Transverse colon (tissue), 4 donors: ENCODE measurements around the gene TMEM9. TPM values are rescaled to one million over a fixed set of nuclear protein-coding genes. Genes with fewer than 3 reads are reported as not detected.

Experiments
- DNase-seq: peaks from one replicate; pipeline ENCODE4 v3.0.0-alpha.2; 2019
- H3K27ac ChIP-seq, 4 donors: fragments of 200-600 bp; sonication (generic); 2 replicates each; pipeline ENCODE4 v1.5.1; 2016 to 2018; ENCODE audit warnings: inconsistent platforms in 4 of 4
- H3K27me3 ChIP-seq: fragments of 200-600 bp; sonication (generic); 2 replicates; pipeline ENCODE4 v1.5.1; 2017; ENCODE audit warnings: inconsistent platforms
- H3K36me3 ChIP-seq, 4 donors: fragments of 200-600 bp; sonication (generic); 2 replicates each; pipeline ENCODE4 v1.5.1; 2017 to 2019; ENCODE audit warnings: inconsistent platforms in 4 of 4
- H3K4me1 ChIP-seq, 4 donors: fragments of 200-600 bp; sonication (generic); 2 replicates each; pipeline ENCODE4 v1.5.1; 2017 to 2020; ENCODE audit warnings: inconsistent platforms in 4 of 4
- H3K4me3 ChIP-seq, 4 donors: fragments of 200-600 bp; sonication (generic); 1 replicate in 1 of 4; 2 replicates in 3 of 4; pipeline versions ENCODE4 v1.5.1 to v1.6.1; 2017 to 2019; ENCODE audit warnings: inconsistent platforms in 4 of 4
- H3K9me3 ChIP-seq, 2 donors: fragments of 200-600 bp; sonication (generic); 2 replicates each; pipeline ENCODE4 v1.5.1; 2017 to 2019; ENCODE audit warnings: inconsistent platforms in 2 of 2
- CTCF ChIP-seq, 5 experiments: fragments of 200-600 bp in 3 of 5; fragments of 450-650 bp in 2 of 5; sonication (generic) in 3 of 5; IDR thresholded peaks; 1 replicate in 2 of 5; 2 replicates in 3 of 5; pipeline ENCODE4 v1.5.1; 2016 to 2017; ENCODE audit warnings: antibody characterized with exemption in 5 of 5, inconsistent platforms in 3 of 5, mild to moderate bottlenecking in 2 of 5, moderate library complexity in 1 of 5
- EP300 ChIP-seq: sonication (generic); formaldehyde crosslinking; IDR thresholded peaks from one replicate; pipeline ENCODE4 v1.6.1; 2017; ENCODE audit warnings: antibody characterized with exemption, low read depth
- POLR2A ChIP-seq: fragments of 450-650 bp; IDR thresholded peaks from one replicate; pipeline ENCODE4 v1.6.1; 2016; ENCODE audit warnings: antibody characterized with exemption, mild to moderate bottlenecking, moderate library complexity
- POLR2AphosphoS5 ChIP-seq, 3 donors: sonication (generic); formaldehyde crosslinking; IDR thresholded peaks; one replicate each; pipeline ENCODE4 v1.6.1; 2016; ENCODE audit warnings: antibody characterized with exemption in 3 of 3
- WGBS, 2 donors: methylation state at CpG; one replicate each; pipeline ENCODE4 v1.1.5; 2018; ENCODE audit warnings: low coverage in 1 of 2; 5-methylcytosine and 5-hydroxymethylcytosine counted together
- in situ Hi-C, 4 donors: fragments of 200-750 bp; cut with MboI; loops; one replicate each; pipeline versions ENCODE4 v1.15.0 to v1.15.1; 2017; ENCODE audit warnings: low sequenced_read_pairs in 3 of 4, low pct_ligation_motif_present in 1 of 4, low pct_unique_long_range_greater_than_20kb in 1 of 4
- intact Hi-C: fragments of 100-400 bp; cut with DNase I; formaldehyde crosslinking; loops from one replicate; pipeline ENCODE4 v1.15.1; 2023; ENCODE audit warnings: low total_unique reads
- total RNA-seq, 4 donors: library from RNA; depleted of rRNA; stranded (reverse); fragments of >200 nt; gene quantifications; one replicate each; pipeline ENCODE4 v1.1.0, GENCODE V29; 2016

Gene TMEM9
- total RNA-seq, 4 donors from 2014 or later = 6.7 to 35.4 (median 29.4) TPM

- no peaks in the 10 kb centered on the region for H3K4me1 ChIP-seq
- no peak for DNase-seq
- H3K27me3 ChIP-seq = no peaks in the 10 kb centered on the region
- in situ Hi-C loops (no loop called here), intact Hi-C loops (no loop called here)
- H3K4me3 ChIP-seq = no peak overlapping the region
- 83 to 86% methylated on average over 2 to 4 of the region's 4 CpGs for WGBS, 2 donors
- no peaks in the 10 kb centered on the region for H3K9me3 ChIP-seq
- TF ChIP-seq POLR2A (no peak), EP300 (no peak), CTCF (IDR thresholded peaks at IDR 0.05) (no peak), POLR2AphosphoS5 (IDR thresholded peaks at IDR 0.05) (no peak)
- no peaks in the 10 kb centered on the region for H3K36me3 ChIP-seq
- no peak overlapping the region for H3K27ac ChIP-seq
These were observed 63.7 kb downstream of the TMEM9 start for GRCh38 chr1:201090541-201090940.

DNA sequence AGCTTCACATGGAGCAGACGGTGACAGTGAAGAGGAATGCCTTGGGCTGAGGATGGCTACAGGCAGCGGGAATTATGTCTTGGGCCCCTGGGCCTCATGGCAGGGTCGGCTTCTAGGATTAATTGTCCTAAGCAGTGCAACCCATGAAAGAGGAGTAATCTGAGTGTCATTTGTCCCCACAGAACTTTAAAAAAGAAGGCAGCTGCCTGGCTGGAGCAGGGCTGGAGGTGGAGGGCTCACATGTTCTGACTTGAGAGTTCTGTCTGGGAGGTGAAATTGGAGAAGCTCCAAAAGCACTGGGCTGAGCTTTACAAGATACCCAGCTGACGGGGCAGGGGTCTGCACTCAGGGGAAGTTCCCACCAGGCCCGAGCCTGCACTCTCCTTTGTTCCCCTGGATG is 64.7 kb downstream of the TMEM9 start:
- no peaks in the 10 kb centered on the region for H3K27me3 ChIP-seq
- H3K4me3 ChIP-seq = no peak overlapping the region
- no peak for TF ChIP-seq POLR2AphosphoS5 (IDR thresholded peaks at IDR 0.05)
- no peak for TF ChIP-seq POLR2A
- no peak for TF ChIP-seq EP300
- TF ChIP-seq CTCF (IDR thresholded peaks at IDR 0.05) = no peak
- H3K9me3 ChIP-seq = no peaks in the 10 kb centered on the region
- 90% methylated on average over 4 to 5 of the region's 5 CpGs for WGBS, 2 donors
- DNase-seq = no peak
- no peaks in the 10 kb centered on the region for H3K4me1 ChIP-seq
- H3K27ac ChIP-seq = no peak overlapping the region
- in situ Hi-C loops (no loop called here), intact Hi-C loops (no loop called here)
- no peaks in the 10 kb centered on the region for H3K36me3 ChIP-seq

DNA sequence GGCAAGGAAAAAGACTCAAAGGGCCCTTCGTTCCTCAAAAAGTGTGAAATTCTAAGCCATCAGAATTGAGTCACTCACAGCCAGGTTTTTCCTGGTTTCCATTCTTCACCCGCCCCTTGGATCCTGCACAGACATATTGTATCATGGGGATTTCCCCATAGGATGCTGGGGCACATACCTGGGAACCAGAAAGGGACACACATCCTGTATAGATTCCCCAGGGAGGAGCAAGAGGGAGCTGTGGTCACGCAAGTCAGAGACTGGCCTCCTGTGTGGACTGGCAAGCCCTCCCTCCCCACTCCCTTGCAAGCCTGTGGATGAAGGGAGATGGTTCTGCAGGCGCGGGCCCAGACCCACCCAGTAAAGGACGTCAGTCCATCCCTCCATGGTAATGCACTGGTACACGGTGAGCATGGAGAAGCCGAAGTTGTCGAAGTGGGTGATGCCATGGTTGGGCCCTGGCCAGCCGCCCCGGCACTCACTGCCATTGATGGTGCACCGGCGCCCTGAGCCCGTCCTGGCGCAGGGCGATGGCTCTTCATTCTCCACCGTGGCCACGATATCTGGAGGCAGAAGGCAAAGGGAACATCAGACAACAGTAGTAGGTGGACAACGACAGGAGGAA is 65.3 kb downstream of the TMEM9 start:
- no peak for DNase-seq
- no peak overlapping the region for H3K4me3 ChIP-seq
- in situ Hi-C loops (no loop called here), intact Hi-C loops (no loop called here)
- TF ChIP-seq EP300 (no peak), POLR2A (no peak), CTCF (IDR thresholded peaks at IDR 0.05) (no peak), POLR2AphosphoS5 (IDR thresholded peaks at IDR 0.05) (no peak)
- no peak overlapping the region for H3K27ac ChIP-seq
- no peaks in the 10 kb centered on the region for H3K27me3 ChIP-seq
- H3K36me3 ChIP-seq = no peaks in the 10 kb centered on the region
- H3K9me3 ChIP-seq = no peaks in the 10 kb centered on the region
- no peaks in the 10 kb centered on the region for H3K4me1 ChIP-seq
- WGBS, 2 donors = 56 to 92% methylated on average over 5 to 19 of the region's 19 CpGs

DNA sequence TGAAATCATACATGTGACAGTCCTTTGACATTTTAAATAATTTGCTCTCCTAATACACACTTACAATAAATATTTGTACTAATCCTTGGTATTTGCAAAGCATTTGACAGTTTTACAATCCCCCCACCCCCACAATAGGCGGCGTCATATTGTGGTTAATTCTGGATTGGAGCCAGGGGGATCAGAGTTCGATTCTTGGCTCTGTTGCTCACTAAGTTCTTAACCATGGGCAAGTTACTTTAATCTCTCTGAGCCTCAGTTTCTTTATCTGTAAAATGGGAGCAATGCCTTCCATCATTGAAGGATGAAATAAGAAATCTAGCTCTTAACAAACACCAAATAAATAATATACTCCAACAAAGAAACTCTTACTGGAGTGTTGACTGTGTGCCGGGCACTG is 65.9 kb downstream of the TMEM9 start:
- no peak for TF ChIP-seq POLR2AphosphoS5 (IDR thresholded peaks at IDR 0.05)
- 50 to 75% methylated on average over 1 to 4 of the region's 4 CpGs for WGBS, 2 donors
- intact Hi-C loops = no loop called here
- no peaks in the 10 kb centered on the region for H3K9me3 ChIP-seq
- H3K4me3 ChIP-seq = no peak overlapping the region
- no peaks in the 10 kb centered on the region for H3K36me3 ChIP-seq
- no peaks in the 10 kb centered on the region for H3K4me1 ChIP-seq
- no peak overlapping the region for H3K27ac ChIP-seq
- H3K27me3 ChIP-seq = no peaks in the 10 kb centered on the region
- in situ Hi-C loops = no loop called here
- DNase-seq = no peak
